K562 (cell line): ENCODE data around the gene RCC1. TPM values are rescaled to one million over a fixed set of nuclear protein-coding genes. Genes with fewer than 3 reads are reported as not detected.

Experiments
- CBFB ChIP-seq: sonication (generic); formaldehyde crosslinking; IDR thresholded peaks from 2 replicates; pipeline ENCODE4 v1.4.0; 2020; ENCODE audit warnings: mild to moderate bottlenecking, missing genetic modification reagents
- EGR1 ChIP-seq: fragments of 450-650 bp; conservative IDR thresholded peaks from 2 replicates; pipeline ENCODE4 v1.6.1; 2017; ENCODE audit warnings: mild to moderate bottlenecking
- ESRRA ChIP-seq: fragments of 450-650 bp; IDR thresholded peaks from 2 replicates; pipeline ENCODE4 v1.6.1; 2014; ENCODE audit warnings: low read depth, mild to moderate bottlenecking, moderate library complexity, borderline replicate concordance
- MTA1 ChIP-seq: fragments of 450-650 bp; IDR thresholded peaks from 2 replicates; pipeline ENCODE4 v1.6.1; 2017; ENCODE audit warnings: borderline replicate concordance
- RAD51 ChIP-seq: fragments of 450-650 bp; IDR thresholded peaks from 2 replicates; pipeline ENCODE4 v1.7.1; 2016; ENCODE audit warnings: low read depth, mild to moderate bottlenecking, borderline replicate concordance
- SMC3 ChIP-seq: conservative IDR thresholded peaks from 2 replicates; pipeline ENCODE4 v1.6.1; 2011; ENCODE audit warnings: low read depth, low read length, improper control_type of control experiment; ENCODE audit not compliant: insufficient read depth
- SP1 ChIP-seq: sonication (generic); formaldehyde crosslinking; IDR thresholded peaks from 2 replicates; pipeline ENCODE4 v1.8.1; 2022; ENCODE audit warnings: mild to moderate bottlenecking, missing genetic modification reagents
- TCF3 ChIP-seq: sonication (generic); formaldehyde crosslinking; IDR thresholded peaks from 2 replicates; pipeline ENCODE4 v1.4.0; 2020; ENCODE audit warnings: mild to moderate bottlenecking, missing genetic modification reagents
- ZEB2 ChIP-seq: fragments of 450-650 bp; IDR thresholded peaks from 2 replicates; pipeline ENCODE4 v1.6.1; 2016
- polyA plus RNA-seq, 8 experiments: library from polyadenylated mRNA; depleted of rRNA in 4 of 8; stranded (reverse) in 5 of 8; unstranded in 3 of 8; fragments of >200 nt; fragmentation: Nextera tagmentation in 2 of 8; fragmentation: Illumina TruSeq in 1 of 8; extraction: Ambion mirVana in 2 of 8; extraction: Trizol in 1 of 8; gene quantifications; 2 replicates each; pipeline versions ENCODE4 v1.2.1 to v1.2.3, GENCODE V29; 2011 to 2014; ENCODE audit warnings: inconsistent platforms in 1 of 8, missing spikeins in 1 of 8
- total RNA-seq, 7 experiments: library from RNA; depleted of rRNA in 6 of 7; stranded (reverse); fragments of >200 nt in 6 of 7; fragmentation: Illumina TruSeq in 2 of 7; extraction: Trizol in 2 of 7; gene quantifications; 2 replicates each; pipeline versions ENCODE4 v1.2.1 to v1.2.3, GENCODE V29; 2011 to 2021; ENCODE audit warnings: low replicate concordance in 1 of 7
- TF ChIP-seq, protein P1 (sequence below): fragments of 450-650 bp; IDR thresholded peaks from 2 replicates; pipeline ENCODE4 v1.6.1; 2016; ENCODE audit warnings: mild to moderate bottlenecking
- TF ChIP-seq, protein P2 (sequence below): fragments of 250-450 bp; sonication (Bioruptor Pico); IDR thresholded peaks from 2 replicates; pipeline ENCODE4 v1.5.0; 2021
- TF ChIP-seq, protein P3 (sequence below): fragments of 250-450 bp; sonication (Bioruptor Pico); IDR thresholded peaks from 2 replicates; pipeline ENCODE4 v1.8.0; 2022; ENCODE audit warnings: moderate library complexity, mild to moderate bottlenecking, inconsistent platforms
- TF ChIP-seq, protein P4 (sequence below): fragments of 450-650 bp; formaldehyde crosslinking; IDR thresholded peaks from 2 replicates; pipeline ENCODE4 v1.4.0; 2020; ENCODE audit warnings: mild to moderate bottlenecking, moderate library complexity
- TF ChIP-seq, protein P5 (sequence below): fragments of 450-650 bp; IDR thresholded peaks from 2 replicates; pipeline ENCODE4 v1.6.1; 2016; ENCODE audit warnings: missing biosample characterization, missing genetic modification characterization
- TF ChIP-seq, protein P6 (sequence below): fragments of 450-650 bp; IDR thresholded peaks from 2 replicates; pipeline ENCODE4 v1.6.1; 2016; ENCODE audit warnings: antibody characterized with exemption
- TF ChIP-seq, protein P7 (sequence below), 3 experiments: fragments of 200-800 bp in 1 of 3; sonication (Bioruptor generic) in 1 of 3; sonication (generic) in 1 of 3; formaldehyde crosslinking in 1 of 3; IDR thresholded peaks; 2 replicates each; pipeline versions ENCODE4 v1.6.1 to v1.8.0; 2016 to 2022; ENCODE audit warnings: mild to moderate bottlenecking in 2 of 3, missing compliant biosample characterization in 2 of 3, missing genetic modification characterization in 2 of 3, missing genetic modification reagents in 1 of 3

RCC1 gene
- total and polyA plus RNA-seq, 9 of the 15 experiments (the other 6 are each of a cell fraction or from before 2014, with no cell fraction given) = 16.4 to 202 (median 107) TPM

DNA sequence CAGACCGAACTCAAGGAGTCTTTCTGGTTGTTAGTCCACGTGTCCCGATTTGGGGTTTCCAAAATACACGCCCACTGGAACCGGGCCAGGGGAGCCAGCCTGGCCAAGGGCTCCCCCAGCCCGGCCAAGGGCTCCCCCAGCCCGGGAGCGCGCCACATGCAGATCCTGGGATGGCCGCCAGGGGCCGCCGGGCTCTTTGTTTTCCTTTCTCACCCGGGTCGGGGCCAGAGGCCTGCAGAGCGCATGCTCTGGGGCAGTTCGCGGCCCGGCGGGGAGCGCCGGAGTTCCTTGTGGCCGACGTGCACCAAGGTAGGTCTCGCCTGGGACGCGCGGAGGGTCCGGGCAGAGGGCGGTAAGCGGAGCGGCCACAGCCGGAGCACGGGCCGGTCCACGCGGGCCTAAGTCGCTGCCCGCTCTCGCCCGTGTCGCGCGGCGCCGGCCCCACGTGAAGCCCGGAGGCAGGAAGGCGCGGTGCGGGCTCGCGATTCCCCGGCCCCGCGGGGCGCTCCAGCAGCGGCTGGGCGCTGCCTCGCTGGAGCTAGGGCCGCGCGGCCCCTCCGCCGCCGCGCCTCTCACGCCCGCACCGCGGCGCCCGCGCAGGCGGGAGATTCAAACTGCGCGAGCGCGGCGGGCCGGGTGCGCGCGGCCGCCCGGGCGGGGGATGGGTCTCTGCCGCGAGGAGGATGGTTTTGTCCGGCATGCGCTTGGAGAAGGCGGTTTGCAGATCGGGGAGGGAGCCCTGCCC, 12.3 kb downstream of the RCC1 start (continued):
- TF ChIP-seq, protein P1, sequence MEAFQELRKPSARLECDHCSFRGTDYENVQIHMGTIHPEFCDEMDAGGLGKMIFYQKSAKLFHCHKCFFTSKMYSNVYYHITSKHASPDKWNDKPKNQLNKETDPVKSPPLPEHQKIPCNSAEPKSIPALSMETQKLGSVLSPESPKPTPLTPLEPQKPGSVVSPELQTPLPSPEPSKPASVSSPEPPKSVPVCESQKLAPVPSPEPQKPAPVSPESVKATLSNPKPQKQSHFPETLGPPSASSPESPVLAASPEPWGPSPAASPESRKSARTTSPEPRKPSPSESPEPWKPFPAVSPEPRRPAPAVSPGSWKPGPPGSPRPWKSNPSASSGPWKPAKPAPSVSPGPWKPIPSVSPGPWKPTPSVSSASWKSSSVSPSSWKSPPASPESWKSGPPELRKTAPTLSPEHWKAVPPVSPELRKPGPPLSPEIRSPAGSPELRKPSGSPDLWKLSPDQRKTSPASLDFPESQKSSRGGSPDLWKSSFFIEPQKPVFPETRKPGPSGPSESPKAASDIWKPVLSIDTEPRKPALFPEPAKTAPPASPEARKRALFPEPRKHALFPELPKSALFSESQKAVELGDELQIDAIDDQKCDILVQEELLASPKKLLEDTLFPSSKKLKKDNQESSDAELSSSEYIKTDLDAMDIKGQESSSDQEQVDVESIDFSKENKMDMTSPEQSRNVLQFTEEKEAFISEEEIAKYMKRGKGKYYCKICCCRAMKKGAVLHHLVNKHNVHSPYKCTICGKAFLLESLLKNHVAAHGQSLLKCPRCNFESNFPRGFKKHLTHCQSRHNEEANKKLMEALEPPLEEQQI = no peak
- TF ChIP-seq TCF3 (CRISPR knock-in tag) = 0 out of 2 replicates have a peak, but pooled peaks have one; percentile 2
- TF ChIP-seq CBFB = no peak
- TF ChIP-seq MTA1 = no peak
- TF ChIP-seq, protein P2, sequence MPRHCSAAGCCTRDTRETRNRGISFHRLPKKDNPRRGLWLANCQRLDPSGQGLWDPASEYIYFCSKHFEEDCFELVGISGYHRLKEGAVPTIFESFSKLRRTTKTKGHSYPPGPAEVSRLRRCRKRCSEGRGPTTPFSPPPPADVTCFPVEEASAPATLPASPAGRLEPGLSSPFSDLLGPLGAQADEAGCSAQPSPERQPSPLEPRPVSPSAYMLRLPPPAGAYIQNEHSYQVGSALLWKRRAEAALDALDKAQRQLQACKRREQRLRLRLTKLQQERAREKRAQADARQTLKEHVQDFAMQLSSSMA (CRISPR knock-in tag) = peak; percentile 60; the same call in 1 of the 2 replicates
- TF ChIP-seq EGR1 = 0 out of 2 replicates have a peak, but pooled peaks have one; percentile 24
- TF ChIP-seq ZEB2 = no peak
- TF ChIP-seq, protein P3, sequence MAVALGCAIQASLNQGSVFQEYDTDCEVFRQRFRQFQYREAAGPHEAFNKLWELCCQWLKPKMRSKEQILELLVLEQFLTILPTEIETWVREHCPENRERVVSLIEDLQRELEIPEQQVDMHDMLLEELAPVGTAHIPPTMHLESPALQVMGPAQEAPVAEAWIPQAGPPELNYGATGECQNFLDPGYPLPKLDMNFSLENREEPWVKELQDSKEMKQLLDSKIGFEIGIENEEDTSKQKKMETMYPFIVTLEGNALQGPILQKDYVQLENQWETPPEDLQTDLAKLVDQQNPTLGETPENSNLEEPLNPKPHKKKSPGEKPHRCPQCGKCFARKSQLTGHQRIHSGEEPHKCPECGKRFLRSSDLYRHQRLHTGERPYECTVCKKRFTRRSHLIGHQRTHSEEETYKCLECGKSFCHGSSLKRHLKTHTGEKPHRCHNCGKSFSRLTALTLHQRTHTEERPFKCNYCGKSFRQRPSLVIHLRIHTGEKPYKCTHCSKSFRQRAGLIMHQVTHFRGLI (CRISPR knock-in tag) = no peak
- TF ChIP-seq SMC3 = peak; percentile 86
- TF ChIP-seq, protein P4, sequence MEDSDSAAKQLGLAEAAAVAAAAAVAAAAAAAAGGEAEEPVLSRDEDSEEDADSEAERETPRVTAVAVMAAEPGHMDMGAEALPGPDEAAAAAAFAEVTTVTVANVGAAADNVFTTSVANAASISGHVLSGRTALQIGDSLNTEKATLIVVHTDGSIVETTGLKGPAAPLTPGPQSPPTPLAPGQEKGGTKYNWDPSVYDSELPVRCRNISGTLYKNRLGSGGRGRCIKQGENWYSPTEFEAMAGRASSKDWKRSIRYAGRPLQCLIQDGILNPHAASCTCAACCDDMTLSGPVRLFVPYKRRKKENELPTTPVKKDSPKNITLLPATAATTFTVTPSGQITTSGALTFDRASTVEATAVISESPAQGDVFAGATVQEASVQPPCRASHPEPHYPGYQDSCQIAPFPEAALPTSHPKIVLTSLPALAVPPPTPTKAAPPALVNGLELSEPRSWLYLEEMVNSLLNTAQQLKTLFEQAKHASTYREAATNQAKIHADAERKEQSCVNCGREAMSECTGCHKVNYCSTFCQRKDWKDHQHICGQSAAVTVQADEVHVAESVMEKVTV (CRISPR knock-in tag) = peak; percentile 83
- TF ChIP-seq SP1 (CRISPR knock-in tag) = peak; percentile 26; the same call in 1 of the 2 replicates
- TF ChIP-seq, protein P5, sequence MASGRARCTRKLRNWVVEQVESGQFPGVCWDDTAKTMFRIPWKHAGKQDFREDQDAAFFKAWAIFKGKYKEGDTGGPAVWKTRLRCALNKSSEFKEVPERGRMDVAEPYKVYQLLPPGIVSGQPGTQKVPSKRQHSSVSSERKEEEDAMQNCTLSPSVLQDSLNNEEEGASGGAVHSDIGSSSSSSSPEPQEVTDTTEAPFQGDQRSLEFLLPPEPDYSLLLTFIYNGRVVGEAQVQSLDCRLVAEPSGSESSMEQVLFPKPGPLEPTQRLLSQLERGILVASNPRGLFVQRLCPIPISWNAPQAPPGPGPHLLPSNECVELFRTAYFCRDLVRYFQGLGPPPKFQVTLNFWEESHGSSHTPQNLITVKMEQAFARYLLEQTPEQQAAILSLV (tag) = no peak
- TF ChIP-seq, protein P6, sequence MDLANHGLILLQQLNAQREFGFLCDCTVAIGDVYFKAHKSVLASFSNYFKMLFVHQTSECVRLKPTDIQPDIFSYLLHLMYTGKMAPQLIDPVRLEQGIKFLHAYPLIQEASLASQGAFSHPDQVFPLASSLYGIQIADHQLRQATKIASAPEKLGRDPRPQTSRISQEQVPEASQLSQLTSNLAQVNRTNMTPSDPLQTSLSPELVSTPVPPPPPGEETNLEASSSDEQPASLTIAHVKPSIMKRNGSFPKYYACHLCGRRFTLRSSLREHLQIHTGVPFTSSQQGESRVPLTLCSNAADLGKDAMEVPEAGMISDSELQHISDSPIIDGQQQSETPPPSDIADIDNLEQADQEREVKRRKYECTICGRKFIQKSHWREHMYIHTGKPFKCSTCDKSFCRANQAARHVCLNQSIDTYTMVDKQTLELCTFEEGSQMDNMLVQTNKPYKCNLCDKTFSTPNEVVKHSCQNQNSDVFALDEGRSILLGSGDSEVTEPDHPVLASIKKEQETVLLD = peak; percentile 85
- TF ChIP-seq, protein P7, sequence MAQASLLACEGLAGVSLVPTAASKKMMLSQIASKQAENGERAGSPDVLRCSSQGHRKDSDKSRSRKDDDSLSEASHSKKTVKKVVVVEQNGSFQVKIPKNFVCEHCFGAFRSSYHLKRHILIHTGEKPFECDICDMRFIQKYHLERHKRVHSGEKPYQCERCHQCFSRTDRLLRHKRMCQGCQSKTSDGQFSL (CRISPR knock-in tag; IDR thresholded peaks at IDR 0.05) = no peak
- TF ChIP-seq, protein P7 (tag; IDR thresholded peaks at IDR 0.05) = peak in 1 of 2 experiments; percentile 70; a peak in 1 of 4 replicates
- TF ChIP-seq RAD51 = 0 out of 2 replicates have a peak, but pooled peaks have one; percentile 23
- TF ChIP-seq ESRRA = peak; percentile 8; the same call in 1 of the 2 replicates
